ENCODE measurements around the gene MYDGF.

Gene MYDGF

GRCh38 chr19:4693471-4694121 lies 23.5 kb upstream of the MYDGF start:
- no peak for DNase-seq (ENCODE audit: low read depth)
- H3K4me3 ChIP-seq (ENCODE audit: low read depth, low read length): peak overlapping the region; percentile 9; the same call in 1 of the 2 replicates
- TF ChIP-seq, protein P1, sequence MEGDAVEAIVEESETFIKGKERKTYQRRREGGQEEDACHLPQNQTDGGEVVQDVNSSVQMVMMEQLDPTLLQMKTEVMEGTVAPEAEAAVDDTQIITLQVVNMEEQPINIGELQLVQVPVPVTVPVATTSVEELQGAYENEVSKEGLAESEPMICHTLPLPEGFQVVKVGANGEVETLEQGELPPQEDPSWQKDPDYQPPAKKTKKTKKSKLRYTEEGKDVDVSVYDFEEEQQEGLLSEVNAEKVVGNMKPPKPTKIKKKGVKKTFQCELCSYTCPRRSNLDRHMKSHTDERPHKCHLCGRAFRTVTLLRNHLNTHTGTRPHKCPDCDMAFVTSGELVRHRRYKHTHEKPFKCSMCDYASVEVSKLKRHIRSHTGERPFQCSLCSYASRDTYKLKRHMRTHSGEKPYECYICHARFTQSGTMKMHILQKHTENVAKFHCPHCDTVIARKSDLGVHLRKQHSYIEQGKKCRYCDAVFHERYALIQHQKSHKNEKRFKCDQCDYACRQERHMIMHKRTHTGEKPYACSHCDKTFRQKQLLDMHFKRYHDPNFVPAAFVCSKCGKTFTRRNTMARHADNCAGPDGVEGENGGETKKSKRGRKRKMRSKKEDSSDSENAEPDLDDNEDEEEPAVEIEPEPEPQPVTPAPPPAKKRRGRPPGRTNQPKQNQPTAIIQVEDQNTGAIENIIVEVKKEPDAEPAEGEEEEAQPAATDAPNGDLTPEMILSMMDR (IDR thresholded peaks at IDR 0.05; ENCODE audit: control insufficient read depth, extremely low read depth, insufficient read depth): no peak

- TF ChIP-seq, protein P1 (IDR thresholded peaks at IDR 0.05; ENCODE audit: control insufficient read depth, extremely low read depth, insufficient read depth): no peak
- no peak for DNase-seq (ENCODE audit: low read depth)
Measured at GRCh38 chr19:4693078-4693350, 22.9 kb upstream of the MYDGF start.

DNA sequence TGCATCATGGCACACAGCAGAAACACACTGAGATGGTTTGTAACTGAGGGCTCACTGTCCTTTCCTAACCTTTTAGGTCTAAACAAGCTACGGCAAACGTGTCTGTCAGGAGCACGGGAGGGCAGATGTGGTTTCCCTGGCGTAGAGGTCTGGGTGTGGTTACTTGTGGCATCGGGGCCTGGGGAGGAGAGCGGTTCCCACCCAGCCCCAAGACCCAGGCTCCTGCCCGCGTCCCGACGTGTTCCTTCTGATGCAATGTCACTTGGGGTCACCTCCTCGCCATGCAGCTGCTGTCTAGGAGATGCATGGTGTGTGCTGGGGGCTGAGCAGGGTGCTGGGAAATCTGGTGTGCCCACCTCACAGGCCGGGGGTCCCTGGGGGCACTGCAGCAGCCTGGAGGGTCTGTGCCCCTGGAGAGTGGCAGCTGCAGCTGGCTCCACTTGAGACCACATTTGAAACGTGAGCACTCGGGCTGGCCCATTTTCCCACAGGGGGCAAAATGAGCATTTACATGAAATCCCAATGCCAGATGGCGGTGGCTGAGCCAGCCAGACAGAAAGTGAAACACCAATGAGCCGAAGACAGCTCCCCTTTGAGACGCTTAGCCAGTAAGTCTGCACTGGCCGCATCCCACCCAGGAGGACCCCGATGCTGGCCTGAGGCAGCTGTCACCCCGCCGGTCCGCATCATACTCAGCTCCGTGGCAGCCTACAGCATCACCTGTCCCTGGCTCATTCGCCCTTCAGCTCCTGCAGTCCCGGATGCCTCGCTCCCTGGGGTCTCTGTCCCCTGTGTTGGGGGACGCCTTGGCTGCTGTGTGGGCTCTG lies 22.3 kb upstream of the MYDGF start:
- TF ChIP-seq, protein P1 (IDR thresholded peaks at IDR 0.05; ENCODE audit: control insufficient read depth, extremely low read depth, insufficient read depth): no peak

More at GRCh38 chr19:4693078-4693350, 22.9 kb upstream of the MYDGF start:
- H3K4me3 ChIP-seq (ENCODE audit: low read depth, low read length): no peak overlapping the region

GRCh38 chr19:4691373-4691772 lies 21.2 kb upstream of the MYDGF start:
- TF ChIP-seq, protein P1 (IDR thresholded peaks at IDR 0.05; ENCODE audit: control insufficient read depth, extremely low read depth, insufficient read depth): no peak
- no peak for DNase-seq (ENCODE audit: low read depth)
- no peak overlapping the region for H3K4me3 ChIP-seq (ENCODE audit: low read depth, low read length)

More for the DNA sequence above, 22.3 kb upstream of the MYDGF start:
- no peak overlapping the region for H3K4me3 ChIP-seq (ENCODE audit: low read depth, low read length)
- DNase-seq (ENCODE audit: low read depth): no peak

- TF ChIP-seq, protein P1 (IDR thresholded peaks at IDR 0.05; ENCODE audit: control insufficient read depth, extremely low read depth, insufficient read depth): no peak
- DNase-seq (ENCODE audit: low read depth): no peak
- H3K4me3 ChIP-seq (ENCODE audit: low read depth, low read length): no peak overlapping the region
Measured at GRCh38 chr19:4690361-4690760, 20.2 kb upstream of the MYDGF start.

DNA sequence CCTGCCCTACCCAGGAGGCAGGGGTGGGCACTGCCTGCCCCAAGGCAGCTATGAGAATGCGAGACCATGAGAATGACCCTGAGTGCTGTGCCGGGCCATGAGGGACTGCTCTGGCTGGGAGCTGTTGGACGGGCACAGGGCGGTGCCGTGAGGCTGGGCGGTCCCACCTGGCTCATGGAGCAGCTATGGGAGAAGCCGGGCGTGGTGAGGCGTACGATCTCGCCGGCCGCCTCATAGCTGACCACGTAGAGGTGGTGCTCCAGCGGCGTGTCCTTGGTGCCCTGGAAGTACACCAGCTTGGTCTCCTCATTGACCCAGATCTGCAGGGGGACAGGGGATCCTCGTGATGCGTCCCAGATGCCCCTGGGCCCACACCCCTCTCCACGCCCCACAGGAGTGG lies 19.3 kb upstream of the MYDGF start:
- no peak overlapping the region for H3K4me3 ChIP-seq (ENCODE audit: low read depth, low read length)
- DNase-seq (ENCODE audit: low read depth): no peak
- TF ChIP-seq, protein P1 (IDR thresholded peaks at IDR 0.05; ENCODE audit: control insufficient read depth, extremely low read depth, insufficient read depth): no peak
